ENCODE data around the gene ACP1.
"Not testable (repeated sequence)": the region's sequence is repeated elsewhere in the genome, so short reads cannot be mapped to it uniquely, and the experiment has no call there.

The ACP1 gene

GRCh38 chr2:314561-315336 is 50.0 kb downstream of the ACP1 start:
- TF ChIP-seq CTCF (IDR thresholded peaks at IDR 0.05; ENCODE audit: borderline replicate concordance, control extremely low read depth, extremely low read depth, insufficient read depth, missing control alignments), result no peak
- no peak for DNase-seq (ENCODE audit: low spot score)
- in situ Hi-C loops (cut with MboI; ENCODE audit: low sequenced_read_pairs, unreplicated experiment), result no loop called here

DNA sequence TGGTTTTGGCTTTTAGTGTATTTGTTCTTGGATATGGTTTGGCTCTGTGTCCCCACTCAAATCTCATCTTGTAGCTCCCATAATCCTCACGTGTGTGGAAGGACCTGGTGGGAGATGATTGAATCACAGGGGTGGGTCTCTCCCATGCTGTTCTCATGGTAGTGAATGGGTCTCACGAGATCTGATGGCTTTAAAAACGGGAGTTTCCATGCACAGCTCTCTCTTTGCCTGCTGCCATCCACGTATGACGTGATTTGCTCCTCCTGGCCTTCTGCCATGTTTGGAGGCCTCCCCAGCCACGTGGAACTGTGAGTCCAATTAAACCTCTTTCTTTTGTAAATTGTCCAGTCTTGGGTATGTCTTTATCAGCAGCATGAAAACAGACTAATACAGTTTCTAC is 51.2 kb downstream of the ACP1 start:
- DNase-seq (ENCODE audit: low spot score); in situ Hi-C loops (cut with MboI; ENCODE audit: low sequenced_read_pairs, unreplicated experiment): not testable (repeated sequence)

- TF ChIP-seq CTCF (IDR thresholded peaks at IDR 0.05; ENCODE audit: borderline replicate concordance, control extremely low read depth, extremely low read depth, insufficient read depth, missing control alignments), result no peak
- DNase-seq (ENCODE audit: low spot score), result no peak
- in situ Hi-C loops (cut with MboI; ENCODE audit: low sequenced_read_pairs, unreplicated experiment), result no loop called here
Measured at GRCh38 chr2:316381-316780, 51.6 kb downstream of the ACP1 start.

DNA sequence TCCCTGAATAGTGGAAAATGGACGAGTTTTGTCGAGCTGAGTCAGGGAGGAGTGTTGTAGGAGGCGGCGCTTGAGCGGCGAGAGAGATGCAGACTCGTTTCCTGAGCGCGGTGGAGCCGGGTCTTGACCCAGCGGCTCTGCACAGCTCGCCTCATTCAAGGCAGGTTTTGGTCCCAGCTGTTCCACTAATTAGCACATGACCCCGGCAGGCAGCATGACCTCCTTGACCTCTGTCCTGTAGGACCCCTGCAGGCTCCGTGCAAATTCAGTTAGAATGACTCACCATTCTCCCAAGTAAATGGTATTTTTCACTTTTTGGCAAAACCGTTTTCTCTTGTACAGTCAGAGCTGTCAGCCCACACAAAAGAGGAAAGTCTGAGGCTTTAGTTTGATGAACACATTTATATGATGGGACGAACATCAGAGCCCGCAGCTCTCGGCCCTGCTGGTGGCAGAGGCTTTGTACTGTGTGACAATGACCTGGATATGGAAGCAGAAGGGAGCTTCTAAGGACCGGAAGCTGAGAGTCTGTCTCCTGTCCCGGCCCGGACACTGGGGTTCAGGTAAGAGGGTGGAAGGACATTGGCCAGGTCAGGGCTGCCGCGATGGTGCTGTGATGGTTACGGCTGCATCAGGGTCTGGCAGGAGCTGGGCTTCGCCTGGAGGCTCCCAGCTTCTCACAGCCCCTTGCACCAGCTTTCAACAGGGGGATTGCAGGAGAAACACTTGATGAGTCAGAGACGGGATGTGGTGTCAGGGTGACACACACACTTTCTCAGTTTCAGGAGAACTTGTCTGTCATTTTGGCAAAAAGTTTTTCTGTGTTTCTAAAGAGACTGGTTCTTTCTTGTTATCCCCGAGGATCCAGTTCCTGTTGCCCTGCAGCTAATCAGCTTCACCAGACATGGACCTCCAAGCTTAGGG is 53.0 kb downstream of the ACP1 start:
- no peak for TF ChIP-seq CTCF (IDR thresholded peaks at IDR 0.05; ENCODE audit: borderline replicate concordance, control extremely low read depth, extremely low read depth, insufficient read depth, missing control alignments)
- DNase-seq (ENCODE audit: low spot score), result no peak
- in situ Hi-C loops (cut with MboI; ENCODE audit: low sequenced_read_pairs, unreplicated experiment), result no loop called here

DNA sequence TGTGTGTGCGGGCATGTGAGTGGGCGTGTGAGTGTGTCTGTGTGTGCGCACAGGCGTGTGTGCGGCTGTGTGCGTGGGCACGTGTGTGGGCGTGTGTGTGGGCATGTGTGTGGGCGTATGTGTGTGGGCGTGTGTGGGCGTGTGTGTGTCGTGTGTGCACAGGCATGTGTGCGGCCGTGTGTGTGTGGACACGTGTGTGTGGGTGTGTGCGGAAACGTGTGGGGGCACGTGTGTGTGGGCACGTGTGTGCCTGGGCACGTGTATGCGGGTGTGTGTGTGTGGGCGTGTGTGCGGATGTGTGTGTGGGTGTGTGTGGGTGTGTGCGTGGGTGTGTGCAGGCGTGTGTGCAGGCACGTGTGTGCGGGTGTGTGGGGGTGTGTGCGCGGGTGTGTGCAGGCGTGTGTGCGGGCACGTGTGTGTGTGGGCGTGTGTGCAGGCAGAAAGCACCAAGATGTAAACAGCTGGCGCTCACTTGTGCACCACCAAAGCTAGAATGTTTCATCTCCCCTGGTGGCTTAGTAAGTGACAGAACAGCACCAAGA is 54.4 kb downstream of the ACP1 start:
- no peak for TF ChIP-seq CTCF (IDR thresholded peaks at IDR 0.05; ENCODE audit: borderline replicate concordance, control extremely low read depth, extremely low read depth, insufficient read depth, missing control alignments)
- in situ Hi-C loops (cut with MboI; ENCODE audit: low sequenced_read_pairs, unreplicated experiment), result no loop called here
- DNase-seq (ENCODE audit: low spot score), result no peak

- in situ Hi-C loops (cut with MboI; ENCODE audit: low sequenced_read_pairs, unreplicated experiment), result no loop called here
Measured at GRCh38 chr2:320561-320960, 55.8 kb downstream of the ACP1 start.

More at GRCh38 chr2:320561-320960, 55.8 kb downstream of the ACP1 start:
- no peak for TF ChIP-seq CTCF (IDR thresholded peaks at IDR 0.05; ENCODE audit: borderline replicate concordance, control extremely low read depth, extremely low read depth, insufficient read depth, missing control alignments)
- DNase-seq (ENCODE audit: low spot score), result no peak
